GM18951 (cell line): Measurements from ENCODE around the gene DDX31.

ENCODE experiments used
- POLR2A ChIP-seq: IDR thresholded peaks from 4 replicates; pipeline ENCODE4 v1.6.1; 2011; ENCODE audit warnings: mild to moderate bottlenecking; ENCODE audit not compliant: insufficient read length, insufficient read depth; ENCODE audit errors: extremely low read depth
- in situ Hi-C: fragments of 300-500 bp; cut with MboI; formaldehyde crosslinking; loops from one replicate; pipeline ENCODE4 v1.12.0; 2022; ENCODE audit warnings: low sequenced_read_pairs, mixed read lengths, inconsistent platforms; ENCODE audit not compliant: unreplicated experiment

Gene DDX31

DNA sequence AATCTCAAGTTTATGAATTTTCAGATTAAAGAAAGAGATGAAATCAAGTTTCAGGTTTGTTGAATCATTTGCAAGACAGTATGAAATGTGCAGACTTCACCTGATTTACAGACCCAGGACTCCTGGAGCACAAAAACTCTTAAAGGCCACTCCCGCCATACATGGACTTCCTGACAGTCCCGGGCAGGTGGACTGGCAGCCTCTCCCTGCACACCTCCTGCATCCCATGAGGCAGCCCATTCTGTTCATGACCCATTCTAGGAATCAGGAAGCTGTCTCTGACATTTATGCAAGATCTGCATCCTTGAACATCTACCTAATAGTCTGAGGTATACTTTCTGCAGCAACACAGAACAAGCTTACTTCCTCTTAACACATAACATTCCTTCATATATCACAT is 5.9 kb downstream of the DDX31 start:
- no peak for TF ChIP-seq POLR2A
- in situ Hi-C loops = no loop called here

DNA sequence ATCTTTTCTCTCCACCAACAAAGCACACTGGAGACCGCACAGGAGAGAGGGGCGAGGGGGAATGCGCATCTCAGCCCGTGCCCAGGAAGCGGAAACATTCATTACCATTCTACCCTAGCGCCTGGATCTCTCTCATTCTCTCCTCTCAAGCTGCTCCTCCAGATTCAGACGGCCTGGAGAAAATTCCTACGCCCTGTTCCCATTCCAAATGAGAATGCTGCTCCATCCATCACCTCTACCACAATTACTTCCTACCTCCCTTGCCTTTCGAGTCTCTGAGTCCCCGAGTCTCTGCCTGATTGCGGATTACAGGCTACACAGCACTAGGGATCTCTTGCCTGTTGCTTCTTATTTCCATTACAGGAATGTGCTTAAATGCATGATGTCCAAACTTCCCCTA is 6.7 kb downstream of the DDX31 start:
- in situ Hi-C loops = no loop called here
- no peak for TF ChIP-seq POLR2A

DNA sequence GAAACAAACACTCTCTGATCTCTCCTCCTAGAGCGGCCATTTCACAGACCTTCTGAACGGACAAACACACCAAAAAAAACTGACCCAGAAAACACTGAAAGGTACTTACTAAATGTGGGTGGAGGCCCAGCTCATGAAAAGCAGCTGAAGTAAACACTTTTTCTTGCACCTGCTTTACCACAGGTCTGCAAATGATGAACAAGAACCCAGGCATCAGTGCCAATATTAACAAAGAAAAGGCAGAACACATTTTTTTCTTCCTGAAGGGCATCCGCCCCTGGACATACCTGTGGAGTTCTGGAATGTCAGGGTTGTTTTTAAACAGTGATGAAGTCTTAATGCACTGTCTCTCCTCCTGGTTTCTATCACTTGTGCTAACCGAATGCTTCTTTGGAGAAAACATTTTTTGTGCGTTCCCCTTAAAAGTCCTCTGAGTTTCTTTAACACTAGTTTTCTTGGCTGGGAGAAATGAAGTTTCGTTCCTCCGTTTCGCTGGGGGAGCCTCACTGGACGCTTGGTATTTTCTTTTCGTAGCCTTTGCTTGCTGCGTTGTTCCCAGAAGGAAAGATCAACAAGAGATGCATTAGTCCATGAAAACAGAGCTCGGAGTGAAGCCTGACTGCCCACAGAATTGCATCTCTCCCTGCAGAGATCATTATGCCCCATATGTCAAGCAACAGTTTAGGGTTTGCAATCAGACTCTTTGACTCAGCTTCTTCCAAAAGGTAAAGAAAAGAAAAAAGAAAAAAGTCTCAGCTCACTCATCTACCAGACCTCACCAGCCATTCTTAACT is 7.4 kb downstream of the DDX31 start:
- in situ Hi-C loops = no loop called here
- TF ChIP-seq POLR2A = no peak

DNA sequence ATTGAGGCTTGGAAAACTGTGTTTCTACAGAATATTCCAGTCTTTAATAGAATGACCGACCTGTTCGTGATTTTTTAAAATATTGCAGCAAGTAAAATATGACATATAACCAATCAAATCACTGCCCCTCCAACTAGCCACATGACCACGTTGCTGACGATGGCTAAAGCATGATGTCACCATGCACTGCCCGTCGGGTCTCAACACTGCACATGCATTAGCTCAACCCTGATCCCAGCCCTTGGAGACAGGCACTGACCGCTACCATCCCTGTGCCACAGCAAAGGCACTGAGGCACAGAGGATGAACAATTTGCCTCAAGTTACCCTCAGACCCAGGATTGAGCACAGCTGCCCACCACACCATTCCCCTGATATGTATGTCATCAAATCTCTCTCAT is 13.5 kb downstream of the DDX31 start:
- in situ Hi-C loops = no loop called here
- TF ChIP-seq POLR2A = no peak

DNA sequence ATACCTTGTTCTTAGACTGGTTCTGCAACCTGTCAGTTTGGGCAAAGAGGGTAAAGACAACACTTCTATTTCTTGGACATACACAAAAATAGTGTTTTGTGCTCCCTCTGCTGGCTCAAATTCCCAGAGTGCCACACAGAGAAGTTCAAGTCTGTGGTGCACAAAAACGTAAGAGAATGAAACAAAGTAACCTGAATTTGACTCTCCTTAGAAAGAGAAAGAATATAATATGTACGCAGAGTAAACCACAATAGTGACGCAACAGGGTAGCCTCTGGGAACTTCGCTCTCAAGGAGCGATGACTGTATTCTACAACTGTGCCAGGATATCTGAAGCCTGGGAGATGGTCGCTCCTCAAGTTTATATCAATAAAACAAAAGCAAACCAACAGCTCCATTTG is 18.5 kb downstream of the DDX31 start:
- in situ Hi-C loops = no loop called here
- TF ChIP-seq POLR2A = no peak

DNA sequence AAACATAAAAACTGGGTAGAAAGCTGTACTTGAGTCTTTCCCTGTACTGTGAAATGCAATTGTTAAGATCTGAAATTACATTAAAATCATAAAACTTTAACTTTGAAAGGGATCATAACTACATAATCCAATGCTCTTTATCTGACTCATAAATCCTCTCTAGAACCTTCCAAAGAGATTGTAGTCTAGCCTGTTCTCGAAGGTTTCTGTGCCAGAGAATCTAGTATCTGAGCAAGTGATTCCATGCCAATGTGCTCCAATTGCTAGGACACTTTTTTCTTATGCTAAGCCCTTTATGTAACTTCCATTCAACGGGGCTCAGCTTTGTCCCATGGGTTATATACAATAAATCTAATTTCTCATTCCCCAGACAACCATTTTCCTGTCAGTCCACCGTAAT is 21.1 kb downstream of the DDX31 start:
- no peak for TF ChIP-seq POLR2A
- in situ Hi-C loops = no loop called here

DNA sequence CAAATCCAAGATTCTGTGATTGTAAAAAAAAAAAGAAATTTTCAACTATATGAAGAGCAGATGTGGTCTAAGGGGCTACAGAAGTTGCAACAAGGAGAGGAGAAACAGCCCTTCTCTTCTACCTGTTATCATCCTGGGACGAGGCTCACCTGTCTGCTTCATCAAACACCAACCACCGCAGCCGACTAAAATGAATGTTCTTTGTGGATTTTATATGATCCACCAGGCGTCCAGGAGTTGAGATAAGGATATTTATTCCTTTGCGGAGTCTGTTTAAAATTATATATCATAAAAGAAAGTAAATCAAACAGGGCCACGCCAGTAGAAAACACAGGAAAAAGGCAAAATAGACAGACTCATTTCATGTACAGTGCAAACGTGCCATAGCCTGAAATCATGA is 21.5 kb downstream of the DDX31 start:
- in situ Hi-C loops = no loop called here
- TF ChIP-seq POLR2A = no peak

DNA sequence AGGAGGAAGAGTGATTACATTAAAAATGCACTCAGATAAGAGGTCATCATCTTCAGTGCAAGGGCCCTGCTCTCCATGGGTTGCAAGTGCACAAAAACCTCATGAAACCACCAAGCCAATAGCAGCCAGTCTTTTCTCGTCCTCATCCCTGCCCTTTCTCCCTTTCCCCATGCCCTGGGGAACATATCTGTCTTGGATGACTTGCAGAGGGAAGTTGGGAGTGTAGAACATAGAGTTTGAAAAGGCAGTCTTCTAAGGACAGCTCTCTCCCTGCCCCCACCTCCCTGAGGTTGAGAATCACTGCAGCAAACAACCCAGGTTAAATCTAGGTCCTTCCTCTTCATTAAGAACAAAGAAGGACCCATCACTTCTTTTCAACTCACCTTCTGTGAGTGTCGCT is 22.0 kb downstream of the DDX31 start:
- in situ Hi-C loops = no loop called here
- no peak for TF ChIP-seq POLR2A

DNA sequence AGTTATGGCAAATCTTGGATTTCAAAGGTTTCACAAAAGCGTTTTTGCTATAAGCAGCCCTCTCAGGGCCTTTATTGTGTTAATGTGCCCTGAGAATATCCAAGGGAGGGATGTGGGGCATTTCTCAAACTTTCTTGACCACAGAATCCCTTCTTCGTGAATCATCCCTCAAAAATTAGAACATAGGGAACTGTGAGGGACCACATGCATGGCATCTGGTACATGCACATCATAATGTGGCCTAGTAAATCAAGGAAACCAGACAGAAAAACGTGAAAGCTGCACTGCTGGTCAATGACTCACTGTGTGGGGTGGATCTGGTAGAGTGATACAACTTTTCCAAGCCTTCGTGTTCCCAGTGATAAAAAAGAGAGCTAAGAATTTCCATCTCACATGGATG is 22.4 kb downstream of the DDX31 start:
- in situ Hi-C loops = no loop called here
- TF ChIP-seq POLR2A = no peak

DNA sequence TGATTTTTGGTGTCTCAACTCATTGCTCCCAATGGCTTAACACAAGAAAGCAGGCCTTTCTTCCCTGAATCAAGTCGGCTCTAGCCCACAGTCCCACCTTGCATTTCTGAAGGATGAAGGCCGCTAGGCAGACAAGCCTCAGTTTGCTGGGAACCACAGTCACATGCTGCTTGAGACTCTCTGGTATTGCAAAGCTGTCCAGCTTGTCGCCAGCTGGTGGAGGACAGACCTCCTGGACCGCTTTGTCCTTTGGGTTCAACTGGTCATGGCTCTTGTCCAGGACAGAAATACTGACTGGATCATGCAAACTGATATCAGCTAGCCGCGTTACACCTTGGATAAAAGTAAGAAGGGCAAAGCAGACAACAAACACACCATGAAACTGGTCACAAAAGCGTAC is 23.1 kb downstream of the DDX31 start:
- in situ Hi-C loops = no loop called here
- no peak for TF ChIP-seq POLR2A

DNA sequence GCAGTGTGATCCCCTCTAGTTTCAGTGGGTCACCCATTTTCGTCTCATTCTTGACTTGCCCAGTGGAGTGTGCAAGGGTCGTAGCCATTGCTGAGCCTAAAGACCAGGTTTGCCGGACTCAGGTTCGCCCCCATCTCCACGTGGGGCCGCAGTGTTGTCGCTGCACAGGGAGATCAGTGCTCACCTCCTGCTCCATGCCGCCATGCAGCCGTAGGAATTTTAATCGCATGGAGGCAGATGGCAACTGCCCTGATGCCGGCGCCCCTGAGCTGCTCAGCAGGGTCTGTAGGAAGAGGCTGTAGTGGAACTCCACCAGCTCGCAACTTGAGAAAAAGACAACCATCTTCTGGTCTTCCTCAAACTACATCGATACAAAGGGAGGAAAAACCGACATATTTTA is 24.1 kb downstream of the DDX31 start:
- TF ChIP-seq POLR2A = no peak
- in situ Hi-C loops = no loop called here

DNA sequence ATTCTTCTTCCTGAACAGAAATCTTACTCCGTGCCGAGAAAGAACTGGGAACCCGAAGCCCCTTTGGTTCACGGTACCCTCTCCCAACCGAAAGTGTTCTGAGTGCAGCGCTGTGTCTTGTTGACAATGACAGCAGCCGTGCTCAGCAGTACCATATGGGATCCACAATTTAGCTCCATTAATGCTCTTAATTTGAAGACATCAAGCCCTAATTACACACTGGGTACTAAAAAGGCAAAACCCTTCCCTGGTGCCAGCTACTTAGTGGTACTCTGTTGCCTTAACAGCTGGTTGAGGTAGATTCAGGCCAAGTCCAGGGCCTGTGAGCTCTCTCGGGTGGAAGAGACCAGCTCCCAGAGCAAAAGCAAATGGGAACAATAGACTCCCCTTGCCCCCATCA is 24.5 kb downstream of the DDX31 start:
- in situ Hi-C loops = no loop called here
- no peak for TF ChIP-seq POLR2A

DNA sequence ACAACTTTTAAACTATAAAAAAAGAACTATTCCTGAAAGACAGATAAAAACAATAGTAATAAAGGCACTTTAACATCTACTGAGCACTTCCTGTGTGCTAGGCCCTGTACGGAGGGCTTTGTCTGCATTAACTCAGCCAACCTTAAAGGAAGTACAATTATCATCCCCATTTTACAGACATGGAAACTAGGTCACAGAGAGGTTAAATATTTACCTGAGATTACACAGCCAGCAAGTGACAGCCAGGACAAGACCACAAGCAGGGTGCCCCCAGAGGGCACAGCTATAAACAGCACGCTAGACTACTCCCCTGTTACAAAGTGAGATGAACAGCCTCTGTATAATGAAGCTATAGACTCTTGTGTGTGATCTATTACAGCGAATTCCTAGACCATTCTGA is 25.5 kb downstream of the DDX31 start:
- TF ChIP-seq POLR2A = no peak
- in situ Hi-C loops = no loop called here

DNA sequence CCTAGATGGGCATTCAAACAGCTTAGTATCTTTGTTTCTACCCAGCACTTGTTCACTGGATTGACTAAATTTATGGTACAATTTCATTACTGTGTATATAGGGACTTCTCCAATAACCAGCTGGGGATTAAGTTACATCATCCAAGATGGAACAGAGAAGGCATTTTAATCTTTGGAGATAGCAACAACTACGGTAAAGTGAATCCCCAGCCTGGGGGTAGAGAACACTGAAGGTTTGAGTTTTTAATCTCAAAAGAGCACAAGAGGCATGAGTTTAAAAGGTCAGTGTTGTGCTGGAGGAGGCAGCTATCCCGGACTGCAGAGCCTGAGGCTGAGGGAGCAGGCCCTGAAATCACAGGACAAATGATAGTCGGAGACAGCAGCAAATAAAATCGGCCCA is 28.6 kb downstream of the DDX31 start:
- no peak for TF ChIP-seq POLR2A
- in situ Hi-C loops = no loop called here

DNA sequence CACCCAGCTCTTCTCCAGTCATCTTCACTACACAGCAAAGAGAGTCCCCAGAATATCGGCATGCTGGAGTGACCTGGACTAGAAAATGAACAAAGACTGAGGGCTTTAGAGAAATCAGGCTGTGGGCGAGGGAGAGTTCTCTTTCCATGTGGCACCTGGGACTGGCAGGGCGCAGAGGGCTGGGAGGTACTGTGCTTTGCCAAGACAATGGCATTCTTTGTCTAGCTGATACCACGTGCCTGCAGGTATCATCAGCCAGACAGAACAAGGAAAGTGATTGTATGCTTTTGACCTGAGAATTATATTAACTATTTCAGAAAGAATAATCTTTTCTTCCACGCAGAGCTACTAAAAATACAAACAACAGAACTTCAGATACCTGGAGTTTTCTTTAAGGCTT is 30.5 kb downstream of the DDX31 start:
- TF ChIP-seq POLR2A = no peak

More for the DNA sequence above, 30.5 kb downstream of the DDX31 start:
- in situ Hi-C loops = no loop called here
